ENCODE results near the gene CBY1. TPM values are rescaled to one million over a fixed set of nuclear protein-coding genes. Genes with fewer than 3 reads are reported as not detected.

CBY1 gene
- total RNA-seq, 1 donor from 2014 or later: 30.8 TPM

DNA sequence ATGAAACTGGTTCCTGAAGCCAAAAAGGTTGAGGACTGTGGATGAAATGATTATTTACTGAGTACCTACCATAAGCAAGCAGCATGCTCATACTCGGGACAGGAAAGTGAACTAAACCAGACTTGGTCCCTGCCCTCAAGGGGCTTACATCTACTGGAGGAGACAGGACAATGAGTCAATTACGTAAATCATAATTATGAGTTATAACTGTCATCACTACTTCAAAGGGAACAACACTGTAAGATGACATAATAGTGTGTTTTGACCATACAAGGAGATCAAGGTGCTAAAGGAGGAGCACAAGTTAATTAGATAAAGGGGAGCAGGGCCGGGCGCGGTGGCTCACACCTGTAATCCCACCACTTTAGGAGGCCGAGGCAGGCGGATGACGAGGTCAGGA lies 2.7 kb upstream of the CBY1 start:
- Histone ChIP-seq H3K4me3 (no peak overlapping the region), H3K27ac (no peak overlapping the region), H3K36me3 (no peaks in the 10 kb centered on the region), H3K27me3 (ENCODE audit: low read depth) (no peaks in the 10 kb centered on the region), H3K4me1 (peaks cover 19% of the 10 kb centered on the region), H3K9me3 (no peaks in the 10 kb centered on the region)
- DNase-seq: no peak
- TF ChIP-seq, protein P1, sequence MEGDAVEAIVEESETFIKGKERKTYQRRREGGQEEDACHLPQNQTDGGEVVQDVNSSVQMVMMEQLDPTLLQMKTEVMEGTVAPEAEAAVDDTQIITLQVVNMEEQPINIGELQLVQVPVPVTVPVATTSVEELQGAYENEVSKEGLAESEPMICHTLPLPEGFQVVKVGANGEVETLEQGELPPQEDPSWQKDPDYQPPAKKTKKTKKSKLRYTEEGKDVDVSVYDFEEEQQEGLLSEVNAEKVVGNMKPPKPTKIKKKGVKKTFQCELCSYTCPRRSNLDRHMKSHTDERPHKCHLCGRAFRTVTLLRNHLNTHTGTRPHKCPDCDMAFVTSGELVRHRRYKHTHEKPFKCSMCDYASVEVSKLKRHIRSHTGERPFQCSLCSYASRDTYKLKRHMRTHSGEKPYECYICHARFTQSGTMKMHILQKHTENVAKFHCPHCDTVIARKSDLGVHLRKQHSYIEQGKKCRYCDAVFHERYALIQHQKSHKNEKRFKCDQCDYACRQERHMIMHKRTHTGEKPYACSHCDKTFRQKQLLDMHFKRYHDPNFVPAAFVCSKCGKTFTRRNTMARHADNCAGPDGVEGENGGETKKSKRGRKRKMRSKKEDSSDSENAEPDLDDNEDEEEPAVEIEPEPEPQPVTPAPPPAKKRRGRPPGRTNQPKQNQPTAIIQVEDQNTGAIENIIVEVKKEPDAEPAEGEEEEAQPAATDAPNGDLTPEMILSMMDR (IDR thresholded peaks at IDR 0.05): no peak
- no peak for ATAC-seq
- intact Hi-C loops (cut with DNase I): no loop called here

DNA sequence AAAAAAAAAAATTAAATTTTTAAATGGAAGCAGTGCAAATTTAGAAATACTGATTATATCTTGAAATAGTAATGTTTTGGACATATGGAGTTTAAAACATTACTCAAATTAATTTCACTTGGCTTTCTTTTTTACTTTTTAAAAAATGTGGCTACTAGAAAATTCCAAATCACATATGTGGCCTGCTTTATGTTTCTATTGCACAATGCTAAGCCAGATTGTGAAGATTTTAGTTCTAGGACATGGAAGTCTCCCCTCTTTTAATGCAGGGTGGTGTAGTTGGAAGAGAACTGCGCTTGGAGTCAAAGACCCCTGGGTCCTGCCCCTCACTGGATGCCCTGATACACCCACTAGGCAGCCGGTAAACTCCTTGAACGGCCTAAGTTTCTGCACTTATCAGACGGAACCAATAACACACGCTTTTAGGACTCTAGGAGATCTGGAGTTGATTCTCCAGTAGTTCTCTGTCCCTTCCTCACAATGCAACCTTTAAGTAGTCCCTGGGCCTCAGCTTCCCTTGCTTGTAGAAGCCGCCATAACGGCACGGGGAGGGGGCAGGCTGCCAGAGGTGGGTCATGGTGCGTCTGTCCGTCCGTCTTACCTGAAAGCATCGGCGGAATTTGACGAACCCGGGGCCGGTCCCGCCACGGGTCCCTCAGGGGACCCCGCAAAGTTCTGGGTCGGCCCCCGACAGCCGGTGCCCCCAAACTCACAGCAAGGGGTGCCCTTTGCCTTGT lies 751 bp upstream of the CBY1 start:
- no peaks in the 10 kb centered on the region for H3K9me3 ChIP-seq
- peak overlapping the region; percentile 94 for H3K27ac ChIP-seq
- H3K36me3 ChIP-seq: no peaks in the 10 kb centered on the region
- peak overlapping the region; percentile 98 for H3K4me3 ChIP-seq
- no peak for DNase-seq
- TF ChIP-seq, protein P1 (IDR thresholded peaks at IDR 0.05): no peak
- peaks cover 19% of the 10 kb centered on the region for H3K4me1 ChIP-seq
- ATAC-seq: peak in 1 of 2 donors; percentile 2
- intact Hi-C loops (cut with DNase I): no loop called here
- no peaks in the 10 kb centered on the region for H3K27me3 ChIP-seq (ENCODE audit: low read depth)

DNA sequence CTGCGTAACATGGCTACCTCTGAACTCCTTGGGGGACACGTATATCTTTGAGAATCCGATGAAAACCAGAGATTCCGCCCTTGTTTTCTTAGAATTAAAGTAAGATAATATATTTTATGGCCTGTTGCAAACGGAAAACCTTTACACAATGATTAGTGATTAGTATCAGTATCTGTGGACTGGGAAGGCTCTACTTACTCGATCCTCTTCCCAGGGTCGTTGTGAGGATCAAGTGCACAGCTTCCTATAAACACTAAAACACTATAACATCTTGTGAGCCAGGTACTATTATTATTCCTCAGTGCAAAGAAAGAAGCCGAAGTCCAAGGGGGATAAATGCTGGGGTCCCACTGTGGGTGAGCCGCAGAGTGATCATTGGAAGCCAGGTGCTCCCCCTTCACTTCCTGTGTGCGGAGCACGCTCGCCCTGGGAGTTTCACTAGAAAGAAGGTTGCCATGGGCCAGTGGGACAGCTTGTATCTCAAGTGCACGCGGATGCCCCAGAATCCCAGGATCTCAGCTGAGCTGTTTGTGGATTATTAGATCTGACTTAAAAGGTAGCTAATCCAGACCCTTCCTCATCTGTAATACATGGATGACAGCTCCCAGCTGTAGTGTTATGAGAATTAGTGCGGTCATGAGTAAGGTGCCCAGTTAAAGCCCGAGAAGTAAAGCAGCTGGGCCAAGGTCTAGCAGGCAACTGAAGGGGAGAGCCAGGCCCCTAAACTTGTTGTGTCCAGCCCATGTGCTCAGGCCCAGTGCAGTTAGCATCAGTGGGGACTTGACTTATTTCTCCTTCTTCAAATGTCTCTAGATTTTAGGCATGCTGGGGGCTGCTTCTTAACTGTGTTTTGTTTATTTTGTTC lies 839 bp downstream of the CBY1 start:
- TF ChIP-seq, protein P1 (IDR thresholded peaks at IDR 0.05): no peak
- peak overlapping the region; percentile 94 for H3K27ac ChIP-seq
- no peaks in the 10 kb centered on the region for H3K9me3 ChIP-seq
- intact Hi-C loops (cut with DNase I): no loop called here
- peaks cover 19% of the 10 kb centered on the region for H3K4me1 ChIP-seq
- H3K27me3 ChIP-seq (ENCODE audit: low read depth): no peaks in the 10 kb centered on the region
- ATAC-seq (peak in 1 of 2 donors; percentile 24), DNase-seq (no peak)
- H3K36me3 ChIP-seq: no peaks in the 10 kb centered on the region
- peak overlapping the region; percentile 98 for H3K4me3 ChIP-seq

DNA sequence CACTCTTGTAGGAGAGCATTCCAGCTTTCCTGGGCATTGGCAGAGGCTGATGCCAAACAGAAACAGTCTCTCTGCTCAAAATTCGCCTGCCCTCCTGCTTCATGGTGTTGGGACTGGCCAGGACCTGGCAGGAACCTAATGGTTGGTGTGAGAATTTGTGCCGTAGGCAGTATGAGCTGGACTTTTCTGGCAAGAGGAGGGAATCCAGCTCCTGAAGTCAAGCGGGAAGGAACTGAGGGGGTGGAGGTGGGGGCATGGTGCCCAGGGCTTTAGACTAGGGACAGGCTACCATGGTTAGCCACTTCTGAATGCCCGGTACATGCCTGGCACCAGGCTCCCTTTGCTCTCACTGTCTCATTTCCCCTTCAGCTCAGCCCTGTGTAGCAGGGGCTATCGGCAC lies 18.4 kb downstream of the CBY1 start:
- Histone ChIP-seq H3K27ac (no peak overlapping the region), H3K4me3 (no peak overlapping the region), H3K9me3 (no peaks in the 10 kb centered on the region), H3K36me3 (peaks cover 36% of the 10 kb centered on the region), H3K27me3 (ENCODE audit: low read depth) (no peaks in the 10 kb centered on the region), H3K4me1 (no peaks in the 10 kb centered on the region)
- ATAC-seq: no peak
- no peak for DNase-seq
- TF ChIP-seq, protein P1 (IDR thresholded peaks at IDR 0.05): no peak
- intact Hi-C loops (cut with DNase I): no loop called here

DNA sequence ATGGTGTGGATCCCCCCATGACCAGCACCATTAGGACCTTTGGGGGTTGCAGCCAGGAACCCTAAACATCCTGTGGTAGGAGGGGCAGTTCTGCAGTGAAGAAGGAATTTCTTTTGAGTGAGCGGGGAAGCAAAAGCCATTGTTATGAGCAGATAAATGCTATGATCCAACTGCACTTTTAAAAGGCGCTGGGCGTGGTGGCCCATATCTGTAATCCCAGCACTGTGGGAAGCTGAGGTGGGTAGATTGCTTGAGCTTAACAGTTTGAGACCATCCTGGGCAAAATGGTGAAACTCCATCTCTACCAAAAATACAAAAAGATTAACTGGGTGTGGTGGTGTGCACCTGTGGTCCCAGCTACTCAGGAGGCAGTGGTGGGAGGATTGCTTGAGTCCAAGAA lies 19.4 kb downstream of the CBY1 start:
- Histone ChIP-seq H3K4me1 (no peaks in the 10 kb centered on the region), H3K27ac (no peak overlapping the region), H3K4me3 (no peak overlapping the region), H3K9me3 (no peaks in the 10 kb centered on the region), H3K27me3 (ENCODE audit: low read depth) (no peaks in the 10 kb centered on the region), H3K36me3 (peaks cover 34% of the 10 kb centered on the region)
- DNase-seq: no peak
- TF ChIP-seq, protein P1 (IDR thresholded peaks at IDR 0.05): no peak
- no peak for ATAC-seq
- intact Hi-C loops (cut with DNase I): no loop called here

Data from lower lobe of right lung (tissue), 2 donors.